Nephron (organoid): ENCODE data around the gene PCBD2.

Experiments
- H3K27ac Mint-ChIP-seq, 3 experiments: 2 replicates each; pipeline ENCODE4 v1.8.0; 2020; ENCODE audit warnings: mixed read lengths in 3 of 3, mild to moderate bottlenecking in 2 of 3, moderate library complexity in 1 of 3
- H3K27me3 Mint-ChIP-seq: 2 replicates; pipeline ENCODE4 v1.8.0; 2021; ENCODE audit warnings: low read depth, mild to moderate bottlenecking, moderate library complexity, mixed read lengths
- H3K36me3 Mint-ChIP-seq: 2 replicates; pipeline ENCODE4 v1.8.0; 2020; ENCODE audit warnings: low read depth, mixed read lengths
- H3K4me1 Mint-ChIP-seq: 2 replicates; pipeline ENCODE4 v1.8.0; 2020; ENCODE audit warnings: mixed read lengths
- H3K4me3 Mint-ChIP-seq, 3 experiments: 2 replicates each; pipeline ENCODE4 v1.8.0; 2020; ENCODE audit warnings: mild to moderate bottlenecking in 3 of 3, mixed read lengths in 3 of 3, moderate library complexity in 2 of 3
- H3K9me3 Mint-ChIP-seq: 2 replicates; pipeline ENCODE4 v1.8.0; 2020; ENCODE audit warnings: mixed read lengths
- TF ChIP-seq, protein P1 (sequence below), 3 experiments: fragments of 200-600 bp; sonication (generic); IDR thresholded peaks; one replicate each; pipeline ENCODE4 v1.5.0; 2021; ENCODE audit warnings: antibody characterized with exemption in 3 of 3; ENCODE audit not compliant: unreplicated experiment in 3 of 3

PCBD2 gene

GRCh38 chr5:135008981-135009735 is 104.2 kb downstream of the PCBD2 start:
- no peak overlapping the region for H3K4me3 Mint-ChIP-seq
- H3K36me3 Mint-ChIP-seq: no peaks in the 10 kb centered on the region
- peaks cover 20% of the 10 kb centered on the region for H3K27me3 Mint-ChIP-seq
- no peak overlapping the region for H3K27ac Mint-ChIP-seq
- H3K4me1 Mint-ChIP-seq: no peaks in the 10 kb centered on the region
- TF ChIP-seq, protein P1, sequence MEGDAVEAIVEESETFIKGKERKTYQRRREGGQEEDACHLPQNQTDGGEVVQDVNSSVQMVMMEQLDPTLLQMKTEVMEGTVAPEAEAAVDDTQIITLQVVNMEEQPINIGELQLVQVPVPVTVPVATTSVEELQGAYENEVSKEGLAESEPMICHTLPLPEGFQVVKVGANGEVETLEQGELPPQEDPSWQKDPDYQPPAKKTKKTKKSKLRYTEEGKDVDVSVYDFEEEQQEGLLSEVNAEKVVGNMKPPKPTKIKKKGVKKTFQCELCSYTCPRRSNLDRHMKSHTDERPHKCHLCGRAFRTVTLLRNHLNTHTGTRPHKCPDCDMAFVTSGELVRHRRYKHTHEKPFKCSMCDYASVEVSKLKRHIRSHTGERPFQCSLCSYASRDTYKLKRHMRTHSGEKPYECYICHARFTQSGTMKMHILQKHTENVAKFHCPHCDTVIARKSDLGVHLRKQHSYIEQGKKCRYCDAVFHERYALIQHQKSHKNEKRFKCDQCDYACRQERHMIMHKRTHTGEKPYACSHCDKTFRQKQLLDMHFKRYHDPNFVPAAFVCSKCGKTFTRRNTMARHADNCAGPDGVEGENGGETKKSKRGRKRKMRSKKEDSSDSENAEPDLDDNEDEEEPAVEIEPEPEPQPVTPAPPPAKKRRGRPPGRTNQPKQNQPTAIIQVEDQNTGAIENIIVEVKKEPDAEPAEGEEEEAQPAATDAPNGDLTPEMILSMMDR (IDR thresholded peaks at IDR 0.05; ENCODE audit: unreplicated experiment in 3 of 3): no peak
- no peaks in the 10 kb centered on the region for H3K9me3 Mint-ChIP-seq

DNA sequence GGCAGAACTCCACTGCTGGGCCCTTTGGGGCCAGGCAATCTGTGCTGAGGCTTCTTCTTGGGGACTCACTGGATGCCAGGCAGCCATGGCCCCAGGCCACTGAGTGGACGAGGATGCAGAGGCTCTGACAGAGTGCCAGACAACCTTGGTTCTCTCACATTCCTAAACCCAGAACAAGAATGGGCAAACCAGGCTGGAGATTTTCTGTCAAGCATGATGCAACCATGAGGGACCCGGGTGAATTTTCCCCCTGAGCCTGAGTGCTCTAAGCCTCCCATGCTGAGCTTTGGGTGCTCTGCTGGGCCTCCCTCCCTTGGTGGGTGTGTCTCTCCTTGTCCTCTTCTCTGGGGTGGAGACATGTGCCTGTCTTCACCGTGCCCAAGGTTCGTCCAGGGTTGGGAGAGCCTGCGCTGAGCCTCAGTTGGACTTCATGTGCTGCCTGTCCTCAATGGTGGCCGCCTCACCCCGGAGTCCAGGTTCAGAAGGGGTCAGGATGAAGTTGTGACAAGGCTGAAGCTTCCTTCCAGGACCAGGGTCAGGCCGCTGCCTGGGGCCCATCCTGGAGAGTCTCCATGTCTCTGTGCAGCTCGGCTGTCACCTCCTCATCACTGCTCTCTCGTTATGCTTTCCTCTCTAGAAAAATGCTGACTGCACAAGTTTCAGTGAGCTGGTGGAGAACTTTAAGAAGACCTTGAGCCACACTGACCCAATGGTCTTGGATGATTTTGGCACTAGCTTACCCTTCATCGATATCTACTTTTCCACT is 105.0 kb downstream of the PCBD2 start:
- Mint-ChIP-seq H3K9me3 (no peaks in the 10 kb centered on the region), H3K4me3 (no peak overlapping the region), H3K27me3 (peaks cover 15% of the 10 kb centered on the region), H3K27ac (no peak overlapping the region), H3K36me3 (no peaks in the 10 kb centered on the region), H3K4me1 (no peaks in the 10 kb centered on the region)
- TF ChIP-seq, protein P1 (IDR thresholded peaks at IDR 0.05; ENCODE audit: unreplicated experiment in 3 of 3): no peak

DNA sequence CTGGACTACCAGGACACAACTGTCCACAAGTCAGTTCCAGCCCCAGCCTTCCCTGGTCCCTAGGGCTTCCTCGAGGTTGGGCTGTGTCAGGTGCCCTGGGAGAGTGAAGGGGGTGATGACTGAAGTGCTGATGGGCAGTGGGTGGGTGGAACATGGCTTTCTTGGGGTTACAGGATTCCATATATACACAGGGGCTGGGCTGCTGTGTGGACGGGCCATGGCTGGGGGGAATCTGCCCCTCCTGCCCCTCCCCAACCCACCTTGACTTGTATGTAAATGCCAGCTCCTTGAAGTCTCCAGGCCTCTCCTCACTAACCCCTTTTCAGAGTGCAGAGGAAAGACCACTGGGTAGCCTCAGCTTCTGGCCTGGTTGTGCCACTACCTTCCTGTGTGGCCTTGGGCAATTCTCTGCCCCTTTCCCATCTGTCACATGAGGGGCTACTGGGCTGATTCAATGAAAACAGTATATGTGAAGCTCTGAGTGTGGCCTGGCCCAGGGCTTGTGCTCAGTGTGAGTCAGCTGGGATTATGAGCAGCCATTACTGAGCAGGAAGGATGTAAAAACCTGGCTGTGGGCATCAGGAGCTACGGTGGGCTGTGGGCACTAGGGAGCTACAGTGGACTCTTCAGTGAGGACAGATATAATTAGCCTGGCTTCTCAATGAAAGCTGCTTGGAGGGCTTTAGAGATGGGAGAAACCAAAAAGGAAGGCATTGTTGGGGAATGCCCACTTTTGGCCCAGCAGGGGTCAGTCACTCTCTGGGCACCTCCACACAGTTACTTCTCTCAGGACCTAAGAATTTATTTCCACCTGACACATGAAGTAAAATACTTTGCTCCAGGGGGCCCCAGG is 105.8 kb downstream of the PCBD2 start:
- H3K9me3 Mint-ChIP-seq: no peaks in the 10 kb centered on the region
- no peak overlapping the region for H3K27ac Mint-ChIP-seq
- H3K36me3 Mint-ChIP-seq: no peaks in the 10 kb centered on the region
- H3K4me1 Mint-ChIP-seq: no peaks in the 10 kb centered on the region
- H3K27me3 Mint-ChIP-seq: peaks cover 14% of the 10 kb centered on the region
- no peak overlapping the region for H3K4me3 Mint-ChIP-seq
- TF ChIP-seq, protein P1 (IDR thresholded peaks at IDR 0.05; ENCODE audit: unreplicated experiment in 3 of 3): no peak

DNA sequence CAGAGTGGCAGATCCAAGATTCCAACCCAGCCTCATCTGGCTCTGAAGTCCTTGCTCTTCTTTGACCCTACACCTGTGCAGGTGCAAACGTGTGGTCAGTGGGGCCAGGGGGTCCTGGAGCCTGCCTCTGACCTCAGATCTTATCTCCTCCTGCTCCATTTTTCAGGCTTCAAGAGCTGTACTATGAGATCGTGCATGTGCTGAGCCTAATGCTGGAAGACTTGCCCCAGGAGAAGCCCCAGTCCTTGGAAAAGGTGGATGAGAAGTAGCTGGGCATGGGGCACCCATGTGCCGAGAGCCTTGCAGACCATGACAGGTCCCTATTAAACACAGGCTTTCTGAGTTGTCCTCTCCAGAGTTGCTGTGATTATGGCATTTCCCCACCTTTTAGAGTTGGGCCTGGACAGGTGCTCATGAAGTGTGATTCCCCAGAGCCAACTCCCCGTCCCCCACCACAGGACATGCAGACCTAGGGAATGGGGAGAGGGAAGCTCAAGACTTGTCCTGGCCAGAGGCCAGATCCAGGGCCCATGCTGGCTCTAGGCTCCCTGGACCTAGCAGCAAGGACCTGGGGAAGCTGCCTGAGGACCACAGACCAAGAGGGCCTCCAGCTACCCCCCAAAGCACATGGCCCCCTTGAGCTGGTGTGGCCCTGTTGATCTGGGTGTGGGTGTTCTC is 106.6 kb downstream of the PCBD2 start:
- Mint-ChIP-seq H3K4me3 (no peak overlapping the region), H3K27me3 (peaks cover 14% of the 10 kb centered on the region), H3K4me1 (no peaks in the 10 kb centered on the region), H3K36me3 (no peaks in the 10 kb centered on the region), H3K27ac (no peak overlapping the region), H3K9me3 (no peaks in the 10 kb centered on the region)
- TF ChIP-seq, protein P1 (IDR thresholded peaks at IDR 0.05; ENCODE audit: unreplicated experiment in 3 of 3): no peak

DNA sequence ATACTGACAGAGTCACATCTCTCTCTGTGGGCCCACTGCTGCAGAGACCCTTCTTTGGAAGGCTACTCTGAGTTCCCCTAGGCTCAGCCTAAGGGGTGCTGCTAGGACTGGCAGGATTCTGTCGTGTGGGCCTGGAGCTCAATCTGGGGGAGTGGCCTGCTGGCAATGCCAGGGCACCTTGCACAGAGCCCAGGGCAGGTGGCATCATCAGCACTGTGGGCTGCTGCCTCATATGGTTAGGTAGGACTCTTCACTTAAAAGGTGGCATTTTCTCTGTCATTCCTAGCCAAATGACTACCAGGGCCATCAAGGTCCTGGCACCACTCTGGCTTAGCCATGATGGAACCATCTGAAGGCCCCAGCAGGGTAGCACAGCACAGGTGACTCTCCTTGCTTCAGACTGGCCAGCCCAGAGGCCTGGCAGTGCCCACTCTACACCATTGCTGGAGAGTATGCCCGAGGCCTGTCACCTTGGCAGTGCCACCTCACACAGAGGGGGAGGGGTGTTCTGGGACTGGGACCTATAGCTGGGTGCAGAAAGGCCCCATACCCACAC is 107.2 kb downstream of the PCBD2 start:
- TF ChIP-seq, protein P1 (IDR thresholded peaks at IDR 0.05; ENCODE audit: unreplicated experiment in 3 of 3): no peak
- peaks cover 18% of the 10 kb centered on the region for H3K27me3 Mint-ChIP-seq
- H3K36me3 Mint-ChIP-seq: no peaks in the 10 kb centered on the region
- H3K27ac Mint-ChIP-seq: no peak overlapping the region
- no peaks in the 10 kb centered on the region for H3K4me1 Mint-ChIP-seq
- no peaks in the 10 kb centered on the region for H3K9me3 Mint-ChIP-seq
- no peak overlapping the region for H3K4me3 Mint-ChIP-seq
